GM23248 (cell line): ENCODE measurements around the gene EMC10. TPM values are rescaled to one million over a fixed set of nuclear protein-coding genes. Genes with fewer than 3 reads are reported as not detected.
"Not testable (repeated sequence)": the region's sequence is repeated elsewhere in the genome, so short reads cannot be mapped to it uniquely, and the experiment has no call there.

Source experiments
- DNase-seq: peaks from one replicate; pipeline ENCODE4 v3.0.0-alpha.2; 2015
- H2AFZ ChIP-seq: fragments of 200-600 bp; sonication (generic); 2 replicates; pipeline ENCODE4 v1.6.1; 2016; ENCODE audit warnings: antibody characterized with exemption
- H3F3A ChIP-seq: fragments of 200-600 bp; sonication (generic); 2 replicates; pipeline ENCODE4 v1.6.1; 2016; ENCODE audit warnings: mild to moderate bottlenecking, antibody characterized with exemption, mixed run types; ENCODE audit not compliant: insufficient read depth
- H3K27ac ChIP-seq: fragments of 200-600 bp; sonication (generic); 2 replicates; pipeline ENCODE4 v1.5.1; 2016; ENCODE audit warnings: mild to moderate bottlenecking
- H3K27me3 ChIP-seq: fragments of 200-600 bp; sonication (generic); replicated peaks from 2 replicates; pipeline ENCODE4 v1.6.1; 2016; ENCODE audit warnings: mild to moderate bottlenecking; ENCODE audit not compliant: insufficient read depth
- H3K36me3 ChIP-seq: fragments of 200-600 bp; sonication (generic); 2 replicates; pipeline ENCODE4 v1.6.1; 2016; ENCODE audit warnings: low read depth, mild to moderate bottlenecking
- H3K4me1 ChIP-seq: fragments of 200-600 bp; sonication (generic); 2 replicates; pipeline ENCODE4 v1.6.1; 2016; ENCODE audit warnings: mild to moderate bottlenecking; ENCODE audit not compliant: insufficient read depth
- H3K4me2 ChIP-seq: fragments of 200-600 bp; sonication (generic); one replicate; pipeline ENCODE4 v1.6.1; 2016; ENCODE audit warnings: mild to moderate bottlenecking; ENCODE audit not compliant: unreplicated experiment
- H3K4me3 ChIP-seq: fragments of 200-600 bp; sonication (generic); 2 replicates; pipeline ENCODE4 v1.5.1; 2016; ENCODE audit warnings: mild to moderate bottlenecking
- H3K79me2 ChIP-seq: fragments of 200-600 bp; sonication (generic); 2 replicates; pipeline ENCODE4 v1.6.1; 2016; ENCODE audit warnings: mild to moderate bottlenecking; ENCODE audit not compliant: insufficient read depth
- H3K9ac ChIP-seq: fragments of 200-600 bp; sonication (generic); 2 replicates; pipeline ENCODE4 v1.6.1; 2016; ENCODE audit warnings: mild to moderate bottlenecking
- H3K9me2 ChIP-seq: fragments of 200-600 bp; sonication (generic); 2 replicates; pipeline ENCODE4 v1.6.1; 2016; ENCODE audit warnings: mixed run types, mild to moderate bottlenecking, moderate library complexity; ENCODE audit not compliant: insufficient read depth
- H3K9me3 ChIP-seq: fragments of 200-600 bp; sonication (generic); one replicate; pipeline ENCODE4 v1.6.1; 2017; ENCODE audit warnings: low read depth
- H4K20me1 ChIP-seq: fragments of 200-600 bp; sonication (generic); 2 replicates; pipeline ENCODE4 v1.6.0; 2016; ENCODE audit not compliant: insufficient read depth
- EZH2 ChIP-seq: fragments of 200-600 bp; sonication (generic); IDR thresholded peaks from 2 replicates; pipeline ENCODE4 v1.6.1; 2018; ENCODE audit warnings: antibody characterized with exemption, mild to moderate bottlenecking; ENCODE audit not compliant: insufficient read depth, poor library complexity, severe bottlenecking
- EZH2phosphoT487 ChIP-seq: fragments of 200-600 bp; sonication (generic); IDR thresholded peaks from 2 replicates; pipeline ENCODE4 v1.6.1; 2018; ENCODE audit warnings: antibody characterized with exemption, moderate library complexity, mild to moderate bottlenecking, low read depth; ENCODE audit not compliant: insufficient read depth
- WGBS, 2 experiments: methylation state at CpG; one replicate each; pipeline ENCODE4 v1.1.6; 2015 to 2017; ENCODE audit warnings: low lambda C conversion rate in 2 of 2, low coverage in 1 of 2; ENCODE audit errors: missing lambda C conversion rate in 2 of 2; 5-methylcytosine and 5-hydroxymethylcytosine counted together
- in situ Hi-C: fragments of 300-500 bp; cut with MboI; formaldehyde crosslinking; loops from 2 replicates; pipeline ENCODE4 v1.15.0; 2020
- polyA plus RNA-seq: library from polyadenylated mRNA; unstranded; fragments of >200 nt; fragmentation: Nextera tagmentation; extraction: Ambion mirVana; gene quantifications from 2 replicates; pipeline ENCODE4 v1.2.1, GENCODE V29; 2016
- total RNA-seq: library from RNA; depleted of rRNA; stranded (reverse); fragments of >200 nt; shearing (Covaris generic); gene quantifications from 2 replicates; pipeline ENCODE4 v1.2.3, GENCODE V29; 2014

EMC10 gene
- total and polyA plus RNA-seq, 2 experiments from 2014 or later: 7.2 to 96.6 TPM

- H3K4me3 ChIP-seq: no peak overlapping the region
- no peaks in the 10 kb centered on the region for H4K20me1 ChIP-seq
- in situ Hi-C loops: no loop called here
- no peaks in the 10 kb centered on the region for H3K4me1 ChIP-seq
- H3K27me3 ChIP-seq: peaks cover 14% of the 10 kb centered on the region
- WGBS, 2 experiments: 42 to 48% methylated on average over 5 of the region's 5 CpGs
- H3K9ac ChIP-seq: no peak overlapping the region
- H3K4me2 ChIP-seq: no peak overlapping the region
- no peaks in the 10 kb centered on the region for H3K36me3 ChIP-seq
- H3F3A ChIP-seq: no peaks in the 10 kb centered on the region
- no peak overlapping the region for H2AFZ ChIP-seq
- DNase-seq: no peak
- no peaks in the 10 kb centered on the region for H3K9me2 ChIP-seq
- H3K27ac ChIP-seq: no peak overlapping the region
- no peaks in the 10 kb centered on the region for H3K79me2 ChIP-seq
- TF ChIP-seq EZH2phosphoT487 (no peak), EZH2 (no peak)
- H3K9me3 ChIP-seq: no peaks in the 10 kb centered on the region
Observed at GRCh38 chr19:50437862-50438449, 38.4 kb upstream of the EMC10 start.

- 9 to 47% methylated on average over 1 to 2 of the region's 2 CpGs for WGBS, 2 experiments
- not testable (repeated sequence) for H3K4me1 ChIP-seq, H3K79me2 ChIP-seq
Observed at GRCh38 chr19:50439130-50439529, 37.2 kb upstream of the EMC10 start.

DNA sequence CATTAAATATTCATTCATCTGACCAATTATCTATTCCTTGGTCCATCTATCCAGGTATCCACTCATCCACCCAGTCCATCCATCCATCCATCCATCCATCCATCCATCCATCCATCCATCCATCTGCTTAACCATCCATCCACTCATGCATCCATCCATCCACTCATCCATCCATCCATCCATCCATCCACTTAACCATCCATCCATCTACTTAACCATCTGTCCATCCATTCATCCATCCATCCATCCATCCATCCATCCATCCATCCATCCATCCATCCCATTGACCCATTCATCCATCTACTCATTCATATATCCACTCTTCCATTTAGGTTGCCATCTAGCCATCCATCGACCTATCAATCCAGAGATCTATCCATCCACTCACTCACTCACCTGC, 32.2 kb upstream of the EMC10 start:
- Histone ChIP-seq H3K4me2 (no peak overlapping the region), H3K36me3 (no peaks in the 10 kb centered on the region), H3F3A (no peaks in the 10 kb centered on the region), H3K9me2 (no peaks in the 10 kb centered on the region), H4K20me1 (no peaks in the 10 kb centered on the region), H3K79me2 (no peaks in the 10 kb centered on the region), H3K9ac (no peak overlapping the region), H3K27me3 (no peaks in the 10 kb centered on the region), H3K9me3 (no peaks in the 10 kb centered on the region), H2AFZ (no peak overlapping the region), H3K4me3 (no peak overlapping the region), H3K4me1 (no peaks in the 10 kb centered on the region), H3K27ac (no peak overlapping the region)
- no peak for TF ChIP-seq EZH2
- TF ChIP-seq EZH2phosphoT487: no peak
- no peak for DNase-seq
- WGBS, 2 experiments: 2 to 7% methylated on average over 1 of the region's 1 CpG
- in situ Hi-C loops: no loop called here

More at GRCh38 chr19:50439130-50439529, 37.2 kb upstream of the EMC10 start:
- H3F3A ChIP-seq, in situ Hi-C loops, H3K9me3 ChIP-seq, H4K20me1 ChIP-seq, H3K4me3 ChIP-seq, H2AFZ ChIP-seq, H3K4me2 ChIP-seq, H3K27ac ChIP-seq, H3K9me2 ChIP-seq, DNase-seq, H3K9ac ChIP-seq, H3K36me3 ChIP-seq, H3K27me3 ChIP-seq: not testable (repeated sequence)

GRCh38 chr19:50447053-50447452, 29.3 kb upstream of the EMC10 start:
- Histone ChIP-seq H3K9me2 (no peaks in the 10 kb centered on the region), H3K9me3 (no peaks in the 10 kb centered on the region), H4K20me1 (no peaks in the 10 kb centered on the region), H3F3A (no peaks in the 10 kb centered on the region), H2AFZ (no peak overlapping the region), H3K36me3 (no peaks in the 10 kb centered on the region), H3K27me3 (no peaks in the 10 kb centered on the region), H3K4me2 (no peak overlapping the region), H3K4me3 (no peak overlapping the region), H3K4me1 (no peaks in the 10 kb centered on the region), H3K79me2 (no peaks in the 10 kb centered on the region), H3K9ac (no peak overlapping the region), H3K27ac (no peak overlapping the region)
- no peak for DNase-seq
- in situ Hi-C loops: no loop called here
- WGBS, 2 experiments: 48 to 50% methylated on average over 5 of the region's 5 CpGs
- no peak for TF ChIP-seq EZH2phosphoT487
- no peak for TF ChIP-seq EZH2

DNA sequence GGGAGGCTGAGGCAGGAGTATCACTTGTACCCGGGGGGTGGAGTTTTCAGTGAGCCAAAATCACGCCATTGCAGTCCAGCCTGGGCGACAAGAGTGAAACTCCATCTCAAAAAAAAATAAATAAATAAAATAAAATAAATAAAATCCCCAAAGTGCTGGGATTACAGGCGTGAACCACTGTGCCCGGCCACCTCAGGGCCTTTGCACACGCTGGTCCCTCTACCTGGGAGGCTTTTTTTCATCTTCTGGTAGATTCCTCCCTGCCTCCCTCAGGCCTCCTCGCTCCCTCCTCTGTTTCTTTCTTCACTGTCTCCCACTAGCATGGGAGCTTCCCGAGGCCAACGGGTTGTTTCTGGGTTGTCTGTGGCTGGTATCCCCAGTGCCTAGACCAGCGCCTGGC, 28.6 kb upstream of the EMC10 start:
- H4K20me1 ChIP-seq: no peaks in the 10 kb centered on the region
- WGBS, 2 experiments: 70 to 76% methylated on average over 10 of the region's 10 CpGs
- TF ChIP-seq EZH2phosphoT487 (no peak), EZH2 (no peak)
- no peaks in the 10 kb centered on the region for H3K9me3 ChIP-seq
- no peak for DNase-seq
- no peak overlapping the region for H2AFZ ChIP-seq
- H3K36me3 ChIP-seq: no peaks in the 10 kb centered on the region
- H3K9me2 ChIP-seq: no peaks in the 10 kb centered on the region
- in situ Hi-C loops: no loop called here
- H3K4me3 ChIP-seq: no peak overlapping the region
- no peaks in the 10 kb centered on the region for H3F3A ChIP-seq
- no peak overlapping the region for H3K4me2 ChIP-seq
- H3K27me3 ChIP-seq: no peaks in the 10 kb centered on the region
- no peaks in the 10 kb centered on the region for H3K79me2 ChIP-seq
- H3K9ac ChIP-seq: no peak overlapping the region
- H3K4me1 ChIP-seq: no peaks in the 10 kb centered on the region
- no peak overlapping the region for H3K27ac ChIP-seq
